ENCODE data around the gene CTXND1.

DNA sequence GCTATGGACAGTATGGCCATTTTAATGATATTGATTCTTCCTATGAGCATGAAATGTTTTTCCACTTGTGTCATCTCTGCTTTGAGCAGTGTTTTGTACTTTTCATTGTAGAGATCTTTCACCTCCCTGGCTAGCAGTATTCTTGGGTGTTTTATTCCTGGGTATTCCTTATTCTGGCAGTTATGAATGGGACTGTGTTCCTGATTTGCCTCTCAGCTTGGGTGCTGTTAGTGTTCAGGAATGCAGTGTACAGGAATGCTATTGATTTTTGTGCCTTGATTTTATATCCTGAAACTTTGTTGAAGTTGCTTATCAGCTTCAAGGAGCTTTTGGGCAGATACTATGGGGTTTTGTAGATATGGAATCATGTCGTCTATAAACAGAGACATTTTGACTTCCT is 49.5 kb upstream of the CTXND1 start:
- TF ChIP-seq, protein P1, sequence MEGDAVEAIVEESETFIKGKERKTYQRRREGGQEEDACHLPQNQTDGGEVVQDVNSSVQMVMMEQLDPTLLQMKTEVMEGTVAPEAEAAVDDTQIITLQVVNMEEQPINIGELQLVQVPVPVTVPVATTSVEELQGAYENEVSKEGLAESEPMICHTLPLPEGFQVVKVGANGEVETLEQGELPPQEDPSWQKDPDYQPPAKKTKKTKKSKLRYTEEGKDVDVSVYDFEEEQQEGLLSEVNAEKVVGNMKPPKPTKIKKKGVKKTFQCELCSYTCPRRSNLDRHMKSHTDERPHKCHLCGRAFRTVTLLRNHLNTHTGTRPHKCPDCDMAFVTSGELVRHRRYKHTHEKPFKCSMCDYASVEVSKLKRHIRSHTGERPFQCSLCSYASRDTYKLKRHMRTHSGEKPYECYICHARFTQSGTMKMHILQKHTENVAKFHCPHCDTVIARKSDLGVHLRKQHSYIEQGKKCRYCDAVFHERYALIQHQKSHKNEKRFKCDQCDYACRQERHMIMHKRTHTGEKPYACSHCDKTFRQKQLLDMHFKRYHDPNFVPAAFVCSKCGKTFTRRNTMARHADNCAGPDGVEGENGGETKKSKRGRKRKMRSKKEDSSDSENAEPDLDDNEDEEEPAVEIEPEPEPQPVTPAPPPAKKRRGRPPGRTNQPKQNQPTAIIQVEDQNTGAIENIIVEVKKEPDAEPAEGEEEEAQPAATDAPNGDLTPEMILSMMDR (conservative IDR thresholded peaks at IDR 0.05; ENCODE audit: low read depth, low read length), result no peak
- TF ChIP-seq POLR2A (IDR thresholded peaks at IDR 0.05; ENCODE audit: low read depth, low read length) (no peak), MXI1 (IDR thresholded peaks at IDR 0.05; ENCODE audit: borderline replicate concordance, low read depth, low read length) (no peak), MAZ (IDR thresholded peaks at IDR 0.05; ENCODE audit: borderline replicate concordance, low read depth, low read length) (no peak), MAFK (IDR thresholded peaks at IDR 0.05; ENCODE audit: low read depth, low read length) (no peak), RCOR1 (IDR thresholded peaks at IDR 0.05; ENCODE audit: insufficient replicate concordance, low read length) (no peak), RAD21 (IDR thresholded peaks at IDR 0.05; ENCODE audit: low read length) (no peak), CHD1 (IDR thresholded peaks at IDR 0.05; ENCODE audit: low read depth, low read length) (no peak), RFX5 (IDR thresholded peaks at IDR 0.05; ENCODE audit: low read depth, low read length) (no peak)
- TF ChIP-seq, protein P2, sequence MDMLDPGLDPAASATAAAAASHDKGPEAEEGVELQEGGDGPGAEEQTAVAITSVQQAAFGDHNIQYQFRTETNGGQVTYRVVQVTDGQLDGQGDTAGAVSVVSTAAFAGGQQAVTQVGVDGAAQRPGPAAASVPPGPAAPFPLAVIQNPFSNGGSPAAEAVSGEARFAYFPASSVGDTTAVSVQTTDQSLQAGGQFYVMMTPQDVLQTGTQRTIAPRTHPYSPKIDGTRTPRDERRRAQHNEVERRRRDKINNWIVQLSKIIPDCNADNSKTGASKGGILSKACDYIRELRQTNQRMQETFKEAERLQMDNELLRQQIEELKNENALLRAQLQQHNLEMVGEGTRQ (IDR thresholded peaks at IDR 0.05; ENCODE audit: low read depth, low read length), result no peak

Measured in IMR-90 (cell line).